ENCODE results near the gene HINT3.
"Not testable (repeated sequence)": the region's sequence is repeated elsewhere in the genome, so short reads cannot be mapped to it uniquely, and the experiment has no call there.

Gene HINT3

DNA sequence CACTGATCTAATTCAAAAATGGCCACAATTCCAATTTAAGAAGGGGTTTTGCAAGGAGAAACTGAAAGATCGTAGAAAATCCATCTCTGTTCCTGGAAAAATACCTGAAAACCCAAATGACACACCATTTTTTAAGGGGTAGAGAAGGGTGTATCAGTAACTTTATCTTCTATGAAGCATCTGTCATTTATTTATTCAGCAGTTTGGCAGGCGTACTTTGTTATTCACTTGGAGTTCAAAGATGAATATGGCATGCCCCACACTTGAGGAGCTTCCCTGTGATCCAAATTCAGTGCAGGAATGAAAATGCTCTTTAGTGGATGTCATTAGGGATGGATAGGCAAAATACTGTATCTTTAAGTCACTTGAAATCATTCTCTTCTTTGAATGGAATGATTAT lies 7.2 kb downstream of the HINT3 start:
- peak in 1 of 2 experiments; percentile 11 for DNase-seq

DNA sequence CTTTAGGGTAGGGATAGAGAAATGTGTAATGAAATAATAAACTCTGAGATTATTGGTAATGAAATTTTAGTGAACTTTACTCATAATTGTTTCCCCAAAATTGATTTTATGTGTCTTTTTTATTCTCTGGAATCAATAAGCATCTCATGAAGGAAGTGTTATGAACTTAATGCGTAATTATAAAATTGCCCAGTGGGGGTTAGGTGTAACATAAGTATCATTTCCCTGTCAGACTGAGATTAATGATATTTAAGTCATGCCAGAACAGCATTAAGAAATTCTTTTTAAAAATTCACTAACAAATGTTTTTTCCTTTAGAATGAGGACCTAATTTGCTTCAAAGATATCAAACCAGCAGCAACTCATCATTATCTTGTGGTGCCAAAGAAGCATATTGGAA lies 10.0 kb downstream of the HINT3 start:
- no peak for DNase-seq

DNA sequence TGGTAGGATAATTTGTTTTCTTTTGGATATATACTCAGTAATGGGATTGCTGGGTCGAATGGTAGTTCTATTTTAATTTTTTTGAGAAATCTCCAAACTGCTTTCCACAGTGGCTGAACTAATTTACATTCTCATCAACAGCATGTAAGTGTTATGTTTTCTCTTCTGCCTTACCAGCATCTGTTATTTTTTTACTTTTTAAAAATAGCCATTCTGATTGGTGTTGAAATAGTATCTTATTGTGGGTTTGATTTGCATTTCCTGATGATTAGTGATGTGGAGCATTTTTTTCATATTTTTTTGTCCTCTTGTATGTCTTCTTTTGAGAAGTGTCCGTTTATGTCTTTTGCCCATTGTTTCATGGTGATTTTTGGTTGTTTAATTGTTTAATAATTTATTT lies 11.9 kb downstream of the HINT3 start:
- DNase-seq: no peak

DNA sequence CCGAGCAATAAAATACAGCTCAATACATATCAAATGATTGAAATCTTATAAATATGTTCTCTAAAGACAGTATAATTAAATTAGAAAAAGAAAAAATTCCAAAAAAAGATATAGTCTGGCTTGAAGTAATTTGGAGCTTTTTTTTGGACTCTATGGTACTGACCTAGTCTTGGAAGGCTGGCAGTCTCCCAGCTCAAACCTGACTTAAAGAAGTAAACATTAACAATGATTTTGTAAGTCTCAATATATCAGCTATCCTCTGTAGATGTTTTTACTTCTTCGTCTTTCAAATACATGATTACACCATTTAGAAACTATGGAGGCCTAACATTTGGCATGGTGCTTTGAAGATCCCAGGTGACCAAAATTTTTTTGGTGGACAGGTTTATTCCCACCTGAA lies 14.2 kb downstream of the HINT3 start:
- DNase-seq: no peak

DNA sequence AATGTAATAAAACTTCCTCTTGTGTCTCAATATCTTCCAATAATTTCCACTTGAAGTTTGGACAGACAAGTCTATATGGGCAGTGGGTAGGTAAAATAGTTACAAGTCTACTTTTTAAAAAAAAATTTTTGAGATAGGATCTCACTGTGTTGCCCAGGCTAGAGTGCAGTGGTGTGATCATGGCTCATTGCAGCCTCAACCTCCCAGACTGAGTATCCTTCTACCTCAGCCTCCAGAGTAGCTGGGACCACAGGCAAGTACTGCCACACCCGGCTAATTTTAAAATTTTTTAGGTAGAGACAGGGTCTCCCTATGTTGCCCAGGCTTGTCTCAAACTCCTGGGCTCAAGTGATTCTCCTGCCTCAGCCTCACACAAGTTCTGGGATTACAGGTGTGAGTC lies 15.9 kb downstream of the HINT3 start:
- not testable (repeated sequence) for DNase-seq

DNA sequence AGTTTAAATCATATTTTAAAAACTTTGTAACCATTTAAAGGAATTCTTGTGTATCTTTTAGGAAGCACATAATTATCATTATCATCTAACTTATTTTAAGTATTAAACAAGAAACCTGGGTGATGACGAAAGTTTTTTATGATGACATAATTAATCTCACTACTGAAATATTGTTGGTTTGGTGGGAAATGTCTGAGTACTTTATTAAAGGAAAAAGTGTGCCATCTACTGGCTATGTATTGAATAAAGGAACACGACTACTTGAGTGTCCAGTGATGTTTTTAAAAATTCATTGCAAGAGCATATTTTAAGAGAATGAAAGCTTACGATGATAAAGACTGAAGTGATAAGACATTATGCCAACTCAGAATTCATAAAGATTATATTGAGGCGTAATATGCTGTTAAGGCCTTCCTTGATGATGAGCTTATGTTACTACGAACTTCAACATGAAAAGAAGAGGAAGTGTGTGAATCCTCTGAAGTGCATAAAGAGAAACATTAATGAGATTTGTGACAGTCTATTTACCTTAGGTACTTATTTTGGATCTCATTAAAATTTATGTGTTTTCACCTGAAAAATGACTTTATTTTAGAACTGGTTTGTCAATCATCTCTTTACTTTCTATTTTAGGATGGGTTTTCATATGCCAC lies 17.8 kb downstream of the HINT3 start:
- DNase-seq: peak in 1 of 2 experiments; percentile 46

DNA sequence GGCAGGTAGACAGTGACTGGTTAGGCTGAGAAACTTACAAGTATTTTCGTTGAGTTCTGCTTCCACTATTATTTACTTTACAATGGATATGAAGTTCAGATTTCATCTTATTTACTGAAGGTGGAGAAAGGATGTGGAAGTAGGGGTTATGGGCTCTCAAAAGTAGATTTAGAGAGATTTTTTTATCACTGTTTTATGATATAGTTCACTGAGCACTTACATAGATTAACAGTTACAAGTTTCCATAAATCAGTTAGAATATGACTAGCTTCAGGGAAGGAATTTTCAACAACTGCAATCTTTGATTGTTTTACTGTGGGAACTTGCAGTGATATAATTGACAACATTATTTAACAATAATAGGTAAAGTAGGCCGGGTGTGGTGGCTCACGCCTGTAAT lies 22.5 kb downstream of the HINT3 start:
- no peak for DNase-seq

DNA sequence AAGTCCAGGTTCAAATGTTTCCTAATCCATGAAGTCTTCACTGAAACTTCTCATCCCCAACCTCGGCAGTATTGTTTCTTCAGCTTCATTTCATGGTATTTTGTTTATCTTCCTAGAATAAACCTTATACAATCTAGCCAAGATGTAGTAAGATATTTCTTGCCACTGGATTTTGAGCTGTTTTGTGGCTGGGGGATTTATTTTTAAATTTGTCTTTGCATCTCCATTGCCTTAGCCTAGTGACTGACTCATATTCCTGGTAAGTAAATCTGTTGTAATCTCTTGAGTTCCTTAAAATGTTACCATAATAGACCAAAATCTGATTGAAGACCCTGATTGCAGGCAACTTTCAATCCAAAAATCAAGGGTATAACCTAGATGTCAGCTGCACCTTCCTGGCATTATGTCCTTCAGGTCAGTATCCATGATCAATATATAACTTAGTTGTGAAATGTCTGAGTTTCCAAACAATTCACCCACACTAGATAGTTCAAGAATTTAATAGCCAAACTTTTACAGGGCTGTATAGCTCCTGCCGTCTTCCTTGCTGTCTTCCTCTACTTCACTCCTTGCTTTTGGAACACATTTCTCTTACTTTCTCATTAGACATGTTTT lies 25.1 kb downstream of the HINT3 start:
- DNase-seq: no peak

DNA sequence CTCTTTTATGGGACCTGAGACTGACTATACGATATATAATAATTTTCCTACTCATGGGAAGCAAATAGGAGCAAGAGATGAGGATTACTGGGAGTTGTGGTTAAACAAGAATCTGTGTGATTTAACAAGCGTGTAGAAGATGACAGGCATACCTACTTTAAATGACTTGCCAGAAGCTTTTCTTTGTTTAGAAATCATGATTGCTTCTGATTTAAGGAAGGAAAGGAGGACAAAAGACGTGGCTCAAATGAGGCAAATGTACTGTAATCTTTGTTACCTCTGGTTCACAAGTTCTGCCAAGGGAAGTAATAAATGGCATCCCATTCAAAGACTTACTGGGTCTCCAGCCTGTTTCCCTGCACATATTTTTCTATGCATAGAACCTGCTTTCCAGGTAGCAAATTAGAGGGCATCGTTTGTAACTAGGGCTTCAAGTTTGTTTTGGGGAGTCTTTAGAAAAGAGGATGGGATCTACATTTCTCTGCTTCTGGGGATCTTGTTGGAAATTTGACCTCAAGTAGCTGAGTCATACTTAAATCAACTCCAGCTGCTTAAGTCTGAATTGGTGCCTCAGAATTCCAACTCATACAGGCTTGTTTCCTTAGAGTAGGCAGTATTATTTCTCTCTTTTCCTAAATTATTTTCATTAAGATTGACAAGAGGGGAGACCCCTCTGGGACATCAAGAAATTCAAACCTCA lies 26.8 kb downstream of the HINT3 start:
- no peak for DNase-seq

DNA sequence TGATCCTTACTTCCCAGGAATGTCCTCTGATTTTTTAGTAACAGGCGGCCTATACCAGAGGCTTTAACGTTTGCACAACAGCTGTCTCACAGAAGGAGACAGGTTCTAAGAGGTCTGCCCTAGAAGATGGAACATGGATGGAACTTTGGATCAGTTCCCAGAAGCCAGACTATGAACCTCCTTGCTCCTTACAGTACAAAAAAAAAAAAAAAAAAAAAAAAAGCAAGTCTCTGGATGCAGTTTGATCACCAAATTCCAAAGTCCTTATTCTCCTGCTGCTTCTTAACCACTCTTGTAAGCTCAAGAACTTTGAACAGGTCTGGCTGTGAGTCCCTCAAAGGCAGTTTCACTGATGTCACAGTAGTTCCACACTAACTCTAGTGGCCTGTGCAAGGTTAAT lies 27.7 kb downstream of the HINT3 start:
- DNase-seq: no peak

DNA sequence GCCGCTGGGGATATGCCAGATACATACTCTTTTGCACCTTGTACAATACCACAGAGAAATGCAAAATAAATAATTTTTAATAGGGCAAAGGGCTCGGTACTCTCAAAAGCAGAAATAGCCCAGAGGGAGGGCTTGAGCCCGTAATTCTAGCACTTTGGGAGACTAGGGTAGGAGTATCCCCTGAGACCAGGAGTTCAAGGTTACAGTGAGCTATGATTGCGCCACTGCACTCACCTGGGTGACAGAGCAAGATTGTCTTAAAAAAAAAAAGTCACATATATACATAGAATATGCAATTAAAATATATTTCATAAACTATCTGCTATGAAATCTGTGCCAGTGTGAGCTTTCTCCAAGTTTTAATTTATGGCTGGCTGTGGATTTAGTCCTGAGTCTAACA lies 29.0 kb downstream of the HINT3 start:
- DNase-seq: no peak

DNA sequence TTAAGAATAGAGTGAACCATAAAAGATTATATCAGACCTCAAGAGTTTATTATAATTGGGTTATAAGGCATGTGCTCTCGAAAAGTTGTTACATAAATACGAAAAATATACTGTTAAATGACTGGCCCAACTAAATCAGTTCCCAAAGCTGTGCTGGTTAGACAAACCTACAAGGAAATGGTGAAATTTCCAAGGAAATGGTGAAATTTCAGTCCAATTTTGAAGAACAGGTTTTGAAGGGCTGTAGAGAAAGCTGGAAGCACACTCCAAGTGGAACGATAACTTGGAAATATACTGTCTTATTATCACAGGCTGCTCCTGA lies 29.4 kb downstream of the HINT3 start:
- no peak for DNase-seq

DNA sequence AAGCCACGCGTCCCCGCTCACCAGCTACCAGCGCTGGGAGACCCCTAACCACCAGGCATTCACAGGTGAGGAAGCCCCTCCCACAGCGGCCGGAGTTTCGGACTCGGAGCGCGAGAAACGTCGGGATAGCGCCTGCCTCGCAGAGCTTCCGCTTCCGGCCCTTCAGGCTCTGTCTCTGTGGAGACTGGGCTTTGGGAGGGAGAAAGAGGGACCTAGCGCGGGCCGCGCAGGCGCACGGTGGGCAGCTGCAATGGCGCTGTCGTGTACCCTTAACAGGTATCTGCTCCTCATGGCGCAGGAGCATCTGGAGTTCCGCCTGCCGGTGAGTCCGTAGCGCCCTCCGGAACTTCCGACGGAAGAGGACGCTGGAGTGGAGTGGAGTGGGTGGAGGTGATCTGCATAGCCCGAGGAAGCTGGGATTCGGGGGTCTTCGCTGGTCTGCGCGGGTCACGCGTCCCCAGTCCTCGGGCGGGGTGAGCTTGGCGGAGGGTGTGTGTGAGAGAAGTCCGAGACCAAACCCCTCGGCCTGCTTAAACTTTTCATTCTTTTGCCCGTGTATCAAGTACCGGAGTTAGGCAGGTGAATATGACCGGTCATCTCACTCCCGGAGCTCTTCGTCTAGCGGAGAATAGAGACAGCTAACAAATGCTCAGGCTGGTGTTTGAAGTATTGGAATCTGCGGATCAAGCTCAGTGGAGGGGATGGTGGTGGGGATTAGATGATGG lies 29.9 kb downstream of the HINT3 start, which contains the start of gene TRMT11:
Gene TRMT11, plus strand, starts transcription at position 240 of the 725 bp plus-strand sequence. Its CDS starts 11 bp downstream, at position 251.
- DNase-seq: peak; percentile 75 to 89

DNA sequence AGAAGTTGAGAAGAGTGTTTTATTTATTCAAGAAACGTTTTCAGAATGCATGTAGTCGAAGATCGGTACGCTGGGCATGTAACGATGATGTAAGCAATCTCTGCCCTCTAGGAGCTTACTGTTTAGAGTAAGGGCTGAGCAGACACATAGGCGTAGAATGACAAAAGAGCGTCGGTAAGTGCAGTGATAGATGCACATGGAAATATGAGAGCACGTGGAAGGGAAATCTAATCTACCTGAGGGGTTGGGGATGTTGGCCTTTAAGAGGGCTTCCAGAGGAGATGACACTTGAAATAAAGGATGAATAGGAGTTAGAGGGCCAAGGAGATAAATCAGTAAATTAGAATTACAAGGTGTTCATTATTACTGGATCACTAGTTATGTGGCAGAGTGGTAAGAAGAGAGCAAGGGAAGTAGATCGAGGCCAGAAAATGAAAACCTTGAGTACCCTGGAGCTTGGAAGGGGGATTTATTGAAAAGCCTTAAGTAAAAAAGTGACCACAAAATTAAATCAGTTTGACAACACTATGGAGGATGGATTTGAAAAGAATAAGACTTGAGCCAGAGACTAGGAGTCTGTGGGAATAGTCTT lies 30.6 kb downstream of the HINT3 start:
- no peak for DNase-seq

DNA sequence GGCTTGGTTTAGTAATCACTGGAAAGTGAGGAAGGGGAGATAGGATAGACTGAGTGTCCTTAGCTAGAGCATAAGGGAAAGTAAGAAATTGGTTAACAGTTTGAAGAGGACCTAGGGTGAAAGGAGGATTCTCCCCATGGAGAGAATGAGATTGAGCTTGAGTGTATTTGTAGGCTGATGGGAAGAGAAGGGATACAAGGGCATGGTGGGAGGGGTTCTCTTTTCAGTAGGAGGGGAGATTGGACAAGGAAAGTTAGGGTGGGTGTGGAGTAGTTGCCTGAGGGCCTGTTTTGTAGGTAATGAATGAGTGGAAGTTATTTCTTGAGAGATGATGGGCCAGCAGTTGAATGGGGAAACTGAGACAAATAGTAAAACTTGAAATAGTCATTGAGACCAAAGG lies 31.7 kb downstream of the HINT3 start:
- no peak for DNase-seq

DNA sequence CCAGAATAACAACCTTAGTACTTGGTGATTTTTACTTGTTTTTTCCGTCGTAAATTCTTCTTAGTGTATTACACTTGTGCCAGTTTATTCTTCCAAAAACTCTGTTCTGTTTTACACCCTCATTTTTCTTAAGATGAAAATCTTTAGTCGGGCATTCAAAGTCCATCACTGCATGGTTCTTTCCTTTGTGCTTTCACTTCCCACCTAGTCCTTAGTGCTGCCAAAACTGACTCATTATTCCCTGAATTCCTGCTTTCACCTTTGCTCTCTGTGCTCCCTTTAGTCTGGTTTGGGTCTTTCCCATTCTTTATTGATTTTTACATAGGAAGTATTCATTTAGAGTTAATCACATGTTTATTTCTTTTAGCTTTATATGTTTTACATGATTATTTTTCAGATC lies 33.1 kb downstream of the HINT3 start:
- DNase-seq: no peak

DNA sequence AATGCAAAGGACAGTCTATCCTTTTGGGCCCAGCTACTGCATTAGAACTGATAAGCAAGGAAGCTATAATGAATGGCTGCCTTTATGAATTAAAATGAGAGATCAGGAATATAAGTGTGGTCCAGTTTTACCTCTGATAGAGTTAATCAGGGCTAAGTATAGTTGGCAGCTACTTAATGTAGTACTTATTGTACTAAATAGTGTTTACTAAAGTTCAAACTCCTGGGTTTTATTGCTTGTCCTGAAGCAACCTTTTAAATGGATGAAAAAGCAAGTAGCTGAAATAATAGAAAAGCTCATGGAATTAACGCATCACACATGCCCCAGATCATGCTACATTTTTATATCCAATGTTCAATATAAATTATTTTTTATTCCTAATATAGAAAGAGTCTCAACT lies 35.1 kb downstream of the HINT3 start:
- DNase-seq: no peak

DNA sequence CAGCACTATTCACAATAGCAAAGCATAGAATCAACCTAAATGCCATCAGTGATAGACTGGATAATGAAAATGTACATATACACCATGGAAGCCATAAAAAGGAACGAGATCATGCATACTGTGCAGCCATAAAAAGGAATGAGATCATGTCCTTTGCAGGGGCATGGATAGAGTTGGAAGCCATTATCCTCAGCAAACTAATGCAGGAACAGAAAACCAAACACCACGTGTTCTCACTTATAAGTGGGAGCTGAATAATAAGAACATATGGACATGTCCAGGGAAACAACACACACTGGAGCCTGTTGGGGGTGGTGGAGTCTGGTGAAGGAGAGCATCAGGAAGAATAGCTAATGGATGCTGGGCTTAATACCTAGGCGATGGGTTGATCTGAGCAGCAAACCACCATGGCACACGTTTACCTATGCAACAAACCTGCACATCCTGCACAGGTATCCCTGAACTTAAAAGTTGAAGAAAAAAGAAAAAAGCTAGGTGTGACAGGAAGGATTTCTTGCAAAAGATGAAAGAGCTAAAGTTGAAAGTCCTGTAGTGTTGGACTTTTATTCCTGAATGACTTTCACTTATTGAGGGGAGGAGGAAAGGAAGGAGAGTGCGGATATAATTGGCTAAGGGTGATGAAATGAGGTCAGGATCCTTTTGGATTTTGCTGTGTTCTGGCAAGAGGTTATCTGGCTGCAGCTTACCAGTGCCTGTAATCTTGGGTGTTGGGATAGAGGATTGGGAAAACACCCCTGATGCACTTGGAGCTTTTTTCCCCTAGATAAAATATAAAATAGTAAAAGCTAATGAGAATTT lies 38.3 kb downstream of the HINT3 start:
- DNase-seq: peak; percentile 1 to 24

DNA sequence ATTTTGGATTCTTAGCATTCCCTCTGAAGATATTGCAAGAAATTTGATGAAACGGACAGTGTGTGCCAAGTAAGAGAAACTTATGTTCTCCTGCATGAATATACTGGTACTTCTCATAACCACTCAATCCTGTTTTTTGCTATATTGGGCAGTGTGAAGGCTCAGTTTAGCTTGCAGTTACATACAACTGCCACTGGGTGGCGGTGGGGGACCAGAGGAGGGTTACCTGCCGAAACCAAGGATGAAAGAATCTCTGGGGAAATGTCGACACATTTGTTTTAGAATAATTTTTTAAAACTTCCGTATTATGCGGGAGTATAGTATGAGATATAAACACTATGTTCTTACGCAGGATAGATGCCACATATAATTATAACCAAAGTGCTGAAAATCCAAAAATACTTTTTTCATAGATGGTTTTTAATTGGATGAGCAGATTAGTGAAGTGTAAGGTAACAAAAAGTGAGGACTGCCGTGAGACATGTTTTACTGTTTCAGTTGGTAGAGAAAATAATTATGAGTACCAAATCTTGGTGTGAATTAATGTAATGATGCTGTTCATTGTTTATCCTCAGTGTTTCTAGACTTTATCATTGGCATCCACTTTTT lies 39.5 kb downstream of the HINT3 start:
- DNase-seq: peak; percentile 24 to 67

DNA sequence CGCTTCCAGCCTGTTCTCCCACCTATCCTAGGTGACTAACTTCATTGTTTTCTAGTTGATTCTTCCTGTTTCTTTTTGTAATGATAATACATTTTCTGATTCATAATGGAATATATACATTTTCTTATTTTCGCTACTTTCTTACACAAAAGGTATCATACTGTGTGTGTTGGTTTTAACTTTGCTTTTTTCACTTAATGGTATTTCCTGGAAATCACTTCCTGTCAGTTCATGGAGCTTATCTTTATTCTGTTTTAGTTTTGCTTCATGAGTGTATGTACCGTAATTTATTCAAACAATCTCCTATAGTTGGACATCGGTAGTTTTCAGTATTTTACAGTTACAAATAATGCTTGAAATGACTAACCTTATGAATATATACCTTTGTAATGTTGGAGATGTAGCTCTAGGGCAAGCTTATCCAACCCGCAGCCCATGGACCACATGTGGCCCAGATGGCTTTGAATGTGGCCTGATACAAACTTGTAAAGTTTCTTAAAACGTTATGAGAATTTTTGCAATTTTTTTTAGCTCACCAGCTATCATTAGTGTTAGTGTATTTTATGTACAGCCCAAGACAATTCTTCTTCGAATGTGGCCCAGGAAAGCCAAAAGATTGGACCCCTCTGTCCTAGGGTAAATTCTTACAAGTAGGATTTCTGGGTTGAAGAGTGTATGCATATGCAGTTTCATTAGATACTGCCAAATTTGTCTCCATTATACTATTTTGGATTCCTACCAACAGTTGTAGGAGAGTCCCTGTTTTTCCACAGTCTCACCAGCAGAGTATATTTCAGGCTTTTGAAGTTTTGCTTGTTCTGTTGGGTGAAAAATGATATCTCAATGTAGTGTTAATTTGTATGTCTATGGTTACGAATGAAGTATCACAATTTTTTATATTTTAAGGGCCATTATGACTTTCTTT lies 46.4 kb downstream of the HINT3 start:
- DNase-seq: peak in 1 of 2 experiments; percentile 26

DNA sequence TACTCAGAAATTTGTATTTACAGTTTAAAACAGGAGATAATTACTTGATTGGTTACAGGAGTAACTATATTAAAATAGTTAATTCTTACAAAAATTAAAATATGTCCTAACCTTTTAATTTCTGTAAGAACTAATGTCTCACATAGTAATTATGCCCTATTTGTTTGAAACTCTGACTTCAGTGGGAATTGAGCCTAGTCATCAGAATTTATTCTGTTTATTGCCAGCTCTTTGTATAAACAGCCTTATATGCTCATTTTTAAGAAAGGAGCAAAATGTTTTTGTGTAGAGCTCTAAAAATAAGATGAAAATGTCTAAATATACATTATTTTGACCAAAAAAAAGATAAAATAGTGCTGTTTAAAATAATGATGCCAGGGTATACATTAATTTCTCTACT lies 51.2 kb downstream of the HINT3 start:
- DNase-seq: no peak
